AML-193 (cell line): ENCODE measurements around the gene MCF2L.
"Not testable (repeated sequence)": the region's sequence is repeated elsewhere in the genome, so short reads cannot be mapped to it uniquely, and the experiment has no call there.

Experiments
- DNase-seq, 2 experiments: peaks; one replicate each; lab custom pipeline; 2025; lab: John Stamatoyannopoulos, UW

The MCF2L gene

GRCh38 chr13:112968910-112969691, at the start of gene MCF2L:
TSS of gene MCF2L (plus strand) at chr13:112969214. CDS start at chr13:112969380, 166 bp downstream.
- DNase-seq = no peak

- DNase-seq = no peak
Measured at GRCh38 chr13:112923962-112924361, 45.1 kb upstream of the MCF2L start.

GRCh38 chr13:112924365-112924764, 44.6 kb upstream of the MCF2L start:
- no peak for DNase-seq

- no peak for DNase-seq
Measured at GRCh38 chr13:112926003-112926402, 43.0 kb upstream of the MCF2L start.

GRCh38 chr13:112926993-112927392, 42.0 kb upstream of the MCF2L start:
- no peak for DNase-seq

- DNase-seq = no peak
Measured at GRCh38 chr13:112928020-112928971, 40.7 kb upstream of the MCF2L start.

GRCh38 chr13:112928972-112929782, 39.8 kb upstream of the MCF2L start:
- no peak for DNase-seq

- no peak for DNase-seq
Measured at GRCh38 chr13:112929783-112930055, 39.3 kb upstream of the MCF2L start.

- DNase-seq = no peak
Measured at GRCh38 chr13:112930192-112930591, 38.8 kb upstream of the MCF2L start.

GRCh38 chr13:112931028-112931934, 37.7 kb upstream of the MCF2L start:
- DNase-seq = no peak

- DNase-seq = no peak
Measured at GRCh38 chr13:112932971-112933370, 36.0 kb upstream of the MCF2L start.

- DNase-seq = no peak
Measured at GRCh38 chr13:112933649-112934048, 35.4 kb upstream of the MCF2L start.

- no peak for DNase-seq
Measured at GRCh38 chr13:112934078-112934477, 34.9 kb upstream of the MCF2L start.

GRCh38 chr13:112938680-112939079, 30.3 kb upstream of the MCF2L start:
- DNase-seq = no peak

GRCh38 chr13:112940236-112940635, 28.8 kb upstream of the MCF2L start:
- no peak for DNase-seq

GRCh38 chr13:112941349-112941748, 27.7 kb upstream of the MCF2L start:
- no peak for DNase-seq

- not testable (repeated sequence) for DNase-seq
Measured at GRCh38 chr13:112941765-112942164, 27.2 kb upstream of the MCF2L start.

GRCh38 chr13:112942689-112943308, 26.2 kb upstream of the MCF2L start:
- peak; percentile 89 to 94 for DNase-seq

GRCh38 chr13:112943309-112944125, 25.5 kb upstream of the MCF2L start:
- DNase-seq = no peak

- no peak for DNase-seq
Measured at GRCh38 chr13:112947796-112948195, 21.2 kb upstream of the MCF2L start.
